ENCODE data around the gene KLHL26. TPM values are rescaled to one million over a fixed set of nuclear protein-coding genes. Genes with fewer than 3 reads are reported as not detected.
A peak's percentile ranks its signal among the peaks of the same experiment; 100 is the strongest.

KLHL26 gene
- total and polyA plus RNA-seq, 9 of the 15 experiments (the other 6 are each of a cell fraction or from before 2014, with no cell fraction given): 0.13 to 13.3 (median 1.4) TPM

- TF ChIP-seq DDX20 (tag; IDR thresholded peaks at IDR 0.05; ENCODE audit: low read depth) (no peak), HMGXB4 (CRISPR knock-in tag; IDR thresholded peaks at IDR 0.05) (peak; percentile 93), ZNF408 (CRISPR knock-in tag; IDR thresholded peaks at IDR 0.05; ENCODE audit: low read depth) (no peak), ARID4B (CRISPR knock-in tag; IDR thresholded peaks at IDR 0.05) (peak; percentile 77; the same call in 1 of the 2 replicates), ZNF311 (CRISPR knock-in tag; IDR thresholded peaks at IDR 0.05) (no peak), CEBPG (CRISPR knock-in tag; IDR thresholded peaks at IDR 0.05) (peak; percentile 42; the same call in 1 of the 2 replicates), CEBPG (tag; conservative IDR thresholded peaks at IDR 0.05 in 1 of 2, IDR thresholded peaks at IDR 0.05 in 1 of 2) (no peak), IRF1 (CRISPR knock-in tag; IDR thresholded peaks at IDR 0.05; ENCODE audit: borderline replicate concordance) (no peak), CREM (IDR thresholded peaks at IDR 0.05; ENCODE audit: low read depth) (peak; percentile 62; the same call in 1 of the 2 replicates), ZNF76 (CRISPR knock-in tag; IDR thresholded peaks at IDR 0.05; ENCODE audit: borderline replicate concordance) (no peak), NRF1 (conservative IDR thresholded peaks at IDR 0.05 in 1 of 2, IDR thresholded peaks at IDR 0.05 in 1 of 2) (peak; percentile 82 to 85), SMAD2 (IDR thresholded peaks at IDR 0.05; ENCODE audit: low read depth, low read length) (no peak), FOXK1 (CRISPR knock-in tag; IDR thresholded peaks at IDR 0.05; ENCODE audit: borderline replicate concordance) (peak; percentile 73; the same call in 1 of the 2 replicates), ZNF780A (CRISPR knock-in tag; IDR thresholded peaks at IDR 0.05) (no peak), RBM17 (IDR thresholded peaks at IDR 0.05; ENCODE audit: borderline replicate concordance, low read depth, low read length) (no peak), THAP7 (CRISPR knock-in tag; IDR thresholded peaks at IDR 0.05) (no peak), ZNF3 (CRISPR knock-in tag; IDR thresholded peaks at IDR 0.05) (no peak), KAT8 (IDR thresholded peaks at IDR 0.05; ENCODE audit: low read depth) (no peak)
Measured at GRCh38 chr19:18589380-18590272, 47.2 kb upstream of the KLHL26 start (continued).
